Upper lobe of right lung (tissue), 1 donor: ENCODE results near the gene RNF223. TPM values are rescaled to one million over a fixed set of nuclear protein-coding genes. Genes with fewer than 3 reads are reported as not detected.

ENCODE experiments used
- ATAC-seq: fragments of 200-7000 bp; cut with Tn5 transposase; one replicate; pipeline ENCODE4 v1.9.1; 2020; ENCODE audit warnings: mild to moderate bottlenecking, moderate library complexity
- DNase-seq: peaks from one replicate; pipeline ENCODE4 v3.0.0-alpha.2; 2020
- H3K27ac ChIP-seq: fragments of 200-600 bp; one replicate; pipeline ENCODE4 v1.8.0; 2022
- H3K27me3 ChIP-seq: fragments of 200-600 bp; one replicate; pipeline ENCODE4 v1.8.0; 2022; ENCODE audit warnings: mild to moderate bottlenecking
- H3K36me3 ChIP-seq: fragments of 200-600 bp; one replicate; pipeline ENCODE4 v1.8.0; 2022
- H3K4me1 ChIP-seq: fragments of 200-600 bp; one replicate; pipeline ENCODE4 v1.8.0; 2022
- H3K4me3 ChIP-seq: fragments of 200-600 bp; one replicate; pipeline ENCODE4 v1.8.0; 2022; ENCODE audit warnings: mild to moderate bottlenecking
- H3K9me3 ChIP-seq: fragments of 200-600 bp; one replicate; pipeline ENCODE4 v1.8.0; 2022
- CTCF ChIP-seq: fragments of 200-600 bp; IDR thresholded peaks from one replicate; pipeline ENCODE4 v1.8.0; 2022; ENCODE audit warnings: antibody characterized with exemption
- intact Hi-C: fragments of 100-400 bp; cut with DNase I; formaldehyde crosslinking; loops from one replicate; pipeline ENCODE4 v1.11.0; 2022
- total RNA-seq: library from RNA; stranded (reverse); fragmentation: NEBNext Ultra II Directional; extraction: Animal tissue kit (Norgen Biotek cat#: 25700); gene quantifications from one replicate; pipeline ENCODE4 v1.2.1, GENCODE V29; 2021
- donor health status: DM: no; HTN: yes; CAD: no; lungs with severe emphysema.

Gene RNF223
- total RNA-seq, 1 donor from 2014 or later: 0.55 TPM

GRCh38 chr1:1052003-1052840 lies 21.9 kb downstream of the RNF223 start:
- ATAC-seq (no peak), DNase-seq (no peak)
- no peak for TF ChIP-seq CTCF
- peaks cover 11% of the 10 kb centered on the region for H3K36me3 ChIP-seq
- no peaks in the 10 kb centered on the region for H3K9me3 ChIP-seq
- H3K4me3 ChIP-seq: no peak overlapping the region
- H3K27me3 ChIP-seq: no peaks in the 10 kb centered on the region
- no peaks in the 10 kb centered on the region for H3K4me1 ChIP-seq
- intact Hi-C loops: no loop called here
- H3K27ac ChIP-seq: no peak overlapping the region

DNA sequence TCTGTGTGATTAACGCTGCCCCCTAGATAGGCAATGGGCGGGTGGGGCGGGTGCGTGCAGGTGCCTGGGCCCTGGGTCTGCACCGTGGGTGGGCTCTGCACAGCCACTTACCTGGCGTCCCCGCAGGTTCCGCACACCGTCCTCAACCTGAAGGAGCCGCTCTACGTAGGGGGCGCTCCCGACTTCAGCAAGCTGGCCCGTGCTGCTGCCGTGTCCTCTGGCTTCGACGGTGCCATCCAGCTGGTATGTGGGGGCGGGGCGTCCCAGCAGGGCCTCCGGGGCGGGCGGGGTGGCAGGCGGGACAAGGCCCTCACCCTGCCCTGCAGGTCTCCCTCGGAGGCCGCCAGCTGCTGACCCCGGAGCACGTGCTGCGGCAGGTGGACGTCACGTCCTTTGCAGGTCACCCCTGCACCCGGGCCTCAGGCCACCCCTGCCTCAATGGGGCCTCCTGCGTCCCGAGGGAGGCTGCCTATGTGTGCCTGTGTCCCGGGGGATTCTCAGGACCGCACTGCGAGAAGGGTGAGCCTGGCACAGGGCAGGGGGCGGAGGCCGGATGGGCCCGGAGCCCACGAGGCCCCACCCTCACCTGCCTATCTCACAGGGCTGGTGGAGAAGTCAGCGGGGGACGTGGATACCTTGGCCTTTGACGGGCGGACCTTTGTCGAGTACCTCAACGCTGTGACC lies 22.8 kb downstream of the RNF223 start:
- no peak for TF ChIP-seq CTCF
- no peak for ATAC-seq
- no peak for DNase-seq
- Histone ChIP-seq H3K27ac (no peak overlapping the region), H3K27me3 (no peaks in the 10 kb centered on the region), H3K4me1 (no peaks in the 10 kb centered on the region), H3K4me3 (no peak overlapping the region), H3K9me3 (no peaks in the 10 kb centered on the region), H3K36me3 (peaks cover 17% of the 10 kb centered on the region)
- intact Hi-C loops: no loop called here

GRCh38 chr1:1050577-1051052 lies 23.5 kb downstream of the RNF223 start:
- intact Hi-C loops: no loop called here
- no peak overlapping the region for H3K27ac ChIP-seq
- no peaks in the 10 kb centered on the region for H3K27me3 ChIP-seq
- H3K36me3 ChIP-seq: peaks cover 17% of the 10 kb centered on the region
- no peaks in the 10 kb centered on the region for H3K4me1 ChIP-seq
- DNase-seq (no peak), ATAC-seq (no peak)
- no peak overlapping the region for H3K4me3 ChIP-seq
- TF ChIP-seq CTCF: no peak
- H3K9me3 ChIP-seq: no peaks in the 10 kb centered on the region

- TF ChIP-seq CTCF: no peak
- ATAC-seq: no peak
- Histone ChIP-seq H3K27ac (no peak overlapping the region), H3K9me3 (no peaks in the 10 kb centered on the region), H3K4me3 (no peak overlapping the region), H3K36me3 (peaks cover 17% of the 10 kb centered on the region), H3K4me1 (no peaks in the 10 kb centered on the region), H3K27me3 (no peaks in the 10 kb centered on the region)
- no peak for DNase-seq
- intact Hi-C loops: no loop called here
Observed at GRCh38 chr1:1049318-1050165, 24.6 kb downstream of the RNF223 start.

- Histone ChIP-seq H3K4me3 (no peak overlapping the region), H3K27ac (no peak overlapping the region), H3K9me3 (no peaks in the 10 kb centered on the region), H3K36me3 (peaks cover 17% of the 10 kb centered on the region), H3K27me3 (no peaks in the 10 kb centered on the region), H3K4me1 (no peaks in the 10 kb centered on the region)
- no peak for DNase-seq
- ATAC-seq: no peak
- intact Hi-C loops: no loop called here
- TF ChIP-seq CTCF: no peak
Observed at GRCh38 chr1:1048765-1049164, 25.3 kb downstream of the RNF223 start.
